CD4-positive, alpha-beta T cell (primary cell): ENCODE measurements around the gene UNC5B. TPM values are rescaled to one million over a fixed set of nuclear protein-coding genes. Genes with fewer than 3 reads are reported as not detected.
A peak's percentile ranks its signal among the peaks of the same experiment; 100 is the strongest.

Experiments
- ATAC-seq: fragments of 200-7000 bp; cut with Tn5 transposase; one replicate; pipeline ENCODE4 v1.10.0; 2022; ENCODE audit warnings: mild to moderate bottlenecking; ENCODE audit not compliant: poor library complexity
- CTCF ChIA-PET: fragments of 350-600 bp; sonication (Branson Sonifier 250); formaldehyde crosslinking; loops from one replicate; lab custom pipeline; 2021; ENCODE audit warnings: antibody characterized with exemption, inconsistent platforms; lab: Charles Lee
- POLR2A ChIA-PET: fragments of 350-600 bp; sonication (Branson Sonifier 250); formaldehyde crosslinking; loops from one replicate; lab custom pipeline; 2021; ENCODE audit warnings: antibody characterized with exemption, inconsistent platforms; lab: Charles Lee
- DNase-seq, 14 experiments: peaks; one replicate each; pipeline ENCODE4 v3.0.0-alpha.2; 2013 to 2020; ENCODE audit warnings: mixed read lengths in 2 of 14
- H3K27ac ChIP-seq, 2 donors: one replicate each; pipeline versions ENCODE4 v1.5.1 to v1.7.0; 2013; ENCODE audit warnings: low read length in 2 of 2, low read depth in 1 of 2, mild to moderate bottlenecking in 1 of 2
- H3K27me3 ChIP-seq, 2 experiments: 1 replicate in 1 of 2; 2 replicates in 1 of 2; pipeline versions ENCODE4 v1.6.1 to v1.7.0; 2013; ENCODE audit warnings: low read length in 2 of 2, control low read depth in 1 of 2, mild to moderate bottlenecking in 1 of 2, moderate library complexity in 1 of 2; ENCODE audit not compliant: insufficient read depth in 2 of 2, control insufficient read depth in 1 of 2
- H3K36me3 ChIP-seq: one replicate; pipeline ENCODE4 v1.6.1; 2013; ENCODE audit warnings: low read length, control low read depth; ENCODE audit not compliant: insufficient read depth
- H3K4me1 ChIP-seq: one replicate; pipeline ENCODE4 v1.6.1; 2013; ENCODE audit warnings: low read length, control low read depth; ENCODE audit not compliant: insufficient read depth
- H3K4me3 ChIP-seq: one replicate; pipeline ENCODE4 v1.5.1; 2013; ENCODE audit warnings: mild to moderate bottlenecking, low read length, moderate library complexity
- H3K9me3 ChIP-seq, 2 experiments: 1 replicate in 1 of 2; 2 replicates in 1 of 2; pipeline versions ENCODE4 v1.6.1 to v1.7.0; 2013; ENCODE audit warnings: low read length in 2 of 2, mild to moderate bottlenecking in 2 of 2, control low read depth in 1 of 2, moderate library complexity in 1 of 2; ENCODE audit not compliant: control insufficient read depth in 1 of 2, insufficient read depth in 1 of 2
- H3K27ac Mint-ChIP-seq: one replicate; pipeline ENCODE4 v1.8.0; 2020; ENCODE audit warnings: mixed read lengths
- H3K27me3 Mint-ChIP-seq: one replicate; pipeline ENCODE4 v1.8.0; 2021; ENCODE audit warnings: mixed read lengths
- H3K36me3 Mint-ChIP-seq: one replicate; pipeline ENCODE4 v1.8.0; 2021; ENCODE audit warnings: low read depth, mixed read lengths
- H3K4me1 Mint-ChIP-seq: one replicate; pipeline ENCODE4 v1.8.0; 2021; ENCODE audit warnings: low read depth, mixed read lengths
- H3K4me3 Mint-ChIP-seq: one replicate; pipeline ENCODE4 v1.8.0; 2020; ENCODE audit warnings: mild to moderate bottlenecking, mixed read lengths
- H3K9me3 Mint-ChIP-seq: one replicate; pipeline ENCODE4 v1.8.0; 2020; ENCODE audit warnings: mixed read lengths
- intact Hi-C, 2 experiments: fragments of 100-400 bp; cut with DNase I in 1 of 2; cut with micrococcal nuclease in 1 of 2; formaldehyde crosslinking; loops; one replicate each; pipeline versions ENCODE4 v1.15.1 to v1.9.0; 2023 to 2025; cut with DNase I, micrococcal nuclease
- total RNA-seq, 174 experiments: library from RNA in 2 of 174; stranded (reverse) in 2 of 174; gene quantifications; one replicate each; pipeline ENCODE4 v1.2.3 and lab custom pipeline; 2021 to 2026
- TF ChIP-seq, protein P1 (sequence below): fragments of 200-600 bp; IDR thresholded peaks from one replicate; pipeline ENCODE4 v1.8.0; 2022; ENCODE audit warnings: antibody characterized with exemption, mild to moderate bottlenecking

The UNC5B gene
- total RNA-seq, 2 experiments from 2014 or later = 0.03 TPM; not detected in 1

DNA sequence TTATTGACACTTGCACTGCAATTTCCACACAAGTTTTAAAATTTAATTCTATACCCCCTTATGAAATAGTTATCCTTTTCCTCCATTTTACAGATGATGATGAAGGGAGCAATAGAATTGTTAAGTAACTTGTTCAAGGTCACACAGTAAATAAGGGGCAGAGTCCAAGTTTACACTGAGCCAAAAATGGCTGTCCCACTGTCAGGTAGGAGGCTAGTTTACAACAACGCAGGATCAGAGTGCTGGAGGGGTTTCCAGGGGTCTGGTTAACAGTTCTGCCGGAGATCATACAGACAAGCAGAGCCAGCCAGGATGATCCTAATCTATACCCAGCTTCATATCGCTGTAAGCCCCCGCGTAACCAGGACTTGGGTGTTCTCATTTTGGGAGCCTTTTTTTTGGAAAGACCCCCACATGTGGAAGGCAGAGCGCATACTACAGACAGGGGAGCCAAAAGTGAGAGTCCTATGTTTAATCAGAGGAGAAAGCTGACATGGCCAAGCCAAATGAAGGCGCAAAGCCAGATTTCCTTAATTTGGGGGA is 524 bp upstream of the UNC5B start:
- H3K4me3 ChIP-seq = no peak overlapping the region
- POLR2A ChIA-PET = no interaction called here
- no peak for ATAC-seq

DNA sequence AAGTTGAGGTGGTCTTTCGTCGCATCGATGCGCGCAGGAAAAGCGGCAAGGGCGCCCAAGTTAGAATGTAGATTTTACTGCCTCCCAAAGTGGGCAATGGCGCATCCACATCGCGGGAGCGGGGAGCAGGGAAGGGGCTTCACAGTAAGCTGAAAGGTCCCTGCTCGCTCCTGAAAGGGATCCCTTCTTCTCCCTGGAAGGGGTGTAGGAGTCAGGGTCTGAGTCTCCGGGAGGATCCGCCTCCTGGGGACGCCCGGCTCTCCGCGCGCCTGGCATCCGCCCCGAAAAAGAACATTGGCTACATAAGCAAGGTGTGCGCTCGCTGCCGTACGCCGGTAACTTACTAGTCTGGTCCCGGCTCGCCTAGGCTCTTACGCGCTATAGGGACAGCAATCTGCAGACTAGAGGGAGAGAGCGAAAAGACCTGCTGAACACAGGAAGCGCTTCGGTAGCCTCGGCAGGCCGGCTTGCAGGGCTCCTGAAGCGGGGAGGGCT is 804 bp downstream of the UNC5B start:
- no peak overlapping the region for H3K27ac ChIP-seq
- H3K4me1 ChIP-seq = peaks cover 27% of the 10 kb centered on the region
- H3K9me3 ChIP-seq = peaks cover 0 to 12% of the 10 kb centered on the region in 2 experiments
- H3K36me3 Mint-ChIP-seq = no peaks in the 10 kb centered on the region
- peaks cover 74% of the 10 kb centered on the region for H3K27me3 Mint-ChIP-seq
- H3K27me3 ChIP-seq = peaks cover 68 to 74% of the 10 kb centered on the region in 2 experiments
- H3K4me3 Mint-ChIP-seq = peak overlapping the region; percentile 85
- DNase-seq = peak in 6 of 14 experiments; percentile 4 to 47 (median 16)
- ATAC-seq = peak; percentile 33
- intact Hi-C loops = no loop called here
- ChIA-PET CTCF (no interaction called here), POLR2A (no interaction called here)
- H3K27ac Mint-ChIP-seq = no peak overlapping the region
- H3K9me3 Mint-ChIP-seq = no peaks in the 10 kb centered on the region
- no peaks in the 10 kb centered on the region for H3K36me3 ChIP-seq
- H3K4me3 ChIP-seq = peak overlapping the region; percentile 38
- peaks cover 10% of the 10 kb centered on the region for H3K4me1 Mint-ChIP-seq
- TF ChIP-seq, protein P1, sequence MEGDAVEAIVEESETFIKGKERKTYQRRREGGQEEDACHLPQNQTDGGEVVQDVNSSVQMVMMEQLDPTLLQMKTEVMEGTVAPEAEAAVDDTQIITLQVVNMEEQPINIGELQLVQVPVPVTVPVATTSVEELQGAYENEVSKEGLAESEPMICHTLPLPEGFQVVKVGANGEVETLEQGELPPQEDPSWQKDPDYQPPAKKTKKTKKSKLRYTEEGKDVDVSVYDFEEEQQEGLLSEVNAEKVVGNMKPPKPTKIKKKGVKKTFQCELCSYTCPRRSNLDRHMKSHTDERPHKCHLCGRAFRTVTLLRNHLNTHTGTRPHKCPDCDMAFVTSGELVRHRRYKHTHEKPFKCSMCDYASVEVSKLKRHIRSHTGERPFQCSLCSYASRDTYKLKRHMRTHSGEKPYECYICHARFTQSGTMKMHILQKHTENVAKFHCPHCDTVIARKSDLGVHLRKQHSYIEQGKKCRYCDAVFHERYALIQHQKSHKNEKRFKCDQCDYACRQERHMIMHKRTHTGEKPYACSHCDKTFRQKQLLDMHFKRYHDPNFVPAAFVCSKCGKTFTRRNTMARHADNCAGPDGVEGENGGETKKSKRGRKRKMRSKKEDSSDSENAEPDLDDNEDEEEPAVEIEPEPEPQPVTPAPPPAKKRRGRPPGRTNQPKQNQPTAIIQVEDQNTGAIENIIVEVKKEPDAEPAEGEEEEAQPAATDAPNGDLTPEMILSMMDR = no peak

More for the DNA sequence above, 524 bp upstream of the UNC5B start:
- intact Hi-C loops = no loop called here
- peaks cover 0 to 12% of the 10 kb centered on the region in 2 experiments for H3K9me3 ChIP-seq
- H3K27me3 ChIP-seq = peaks cover 67 to 72% of the 10 kb centered on the region in 2 experiments
- no peaks in the 10 kb centered on the region for H3K9me3 Mint-ChIP-seq
- no peaks in the 10 kb centered on the region for H3K36me3 Mint-ChIP-seq
- TF ChIP-seq, protein P1 = no peak
- no peaks in the 10 kb centered on the region for H3K36me3 ChIP-seq
- peaks cover 78% of the 10 kb centered on the region for H3K27me3 Mint-ChIP-seq
- H3K27ac Mint-ChIP-seq = no peak overlapping the region
- peak overlapping the region; percentile 73 for H3K4me3 Mint-ChIP-seq
- no peak overlapping the region for H3K27ac ChIP-seq
- CTCF ChIA-PET = no interaction called here
- peaks cover 10% of the 10 kb centered on the region for H3K4me1 Mint-ChIP-seq
- DNase-seq = no peak
- H3K4me1 ChIP-seq = peaks cover 21% of the 10 kb centered on the region

DNA sequence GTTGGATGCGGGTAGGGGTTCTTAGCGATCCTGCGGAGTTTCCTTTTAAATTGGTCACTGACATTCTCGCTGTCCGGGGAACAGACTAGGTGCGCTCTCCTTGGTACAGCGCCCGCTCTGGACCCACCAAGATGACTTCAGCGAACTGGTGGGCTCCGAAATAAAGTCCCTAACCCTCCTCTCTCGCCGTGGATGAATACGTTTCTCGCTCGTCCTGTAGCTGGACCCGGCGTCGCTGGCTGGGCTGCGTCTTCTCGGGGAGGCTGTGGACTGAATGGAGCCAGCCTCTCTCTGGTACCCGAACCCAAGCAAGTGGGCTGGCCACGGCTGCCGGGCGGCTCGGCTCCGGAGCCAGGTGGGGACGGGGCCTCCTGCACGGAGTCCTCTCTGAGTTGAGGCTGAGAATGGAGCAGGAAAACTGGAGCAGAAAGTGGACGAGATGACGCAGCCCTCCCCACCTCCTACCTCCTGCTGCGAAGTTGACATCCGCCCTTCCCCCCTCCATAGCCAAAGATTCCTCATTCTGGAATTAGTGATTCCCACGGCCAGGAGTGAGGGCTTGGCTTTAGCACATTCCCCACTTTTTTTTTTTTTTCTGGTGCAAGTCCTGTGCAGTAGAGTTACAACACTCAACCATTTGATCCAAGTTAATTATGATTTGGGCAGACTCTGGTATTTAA is 1.5 kb downstream of the UNC5B start:
- H3K27me3 ChIP-seq = peaks cover 74 to 75% of the 10 kb centered on the region in 2 experiments
- peaks cover 0 to 10% of the 10 kb centered on the region in 2 experiments for H3K9me3 ChIP-seq
- no peaks in the 10 kb centered on the region for H3K36me3 ChIP-seq
- DNase-seq (no peak), ATAC-seq (no peak)
- no peaks in the 10 kb centered on the region for H3K36me3 Mint-ChIP-seq
- TF ChIP-seq, protein P1 = no peak
- no peaks in the 10 kb centered on the region for H3K9me3 Mint-ChIP-seq
- CTCF ChIA-PET = no interaction called here
- peak overlapping the region; percentile 36 for H3K4me3 Mint-ChIP-seq
- peaks cover 71% of the 10 kb centered on the region for H3K27me3 Mint-ChIP-seq
- H3K4me3 ChIP-seq = no peak overlapping the region
- no peak overlapping the region for H3K27ac ChIP-seq
- peaks cover 25% of the 10 kb centered on the region for H3K4me1 ChIP-seq
- H3K4me1 Mint-ChIP-seq = peaks cover 10% of the 10 kb centered on the region
- H3K27ac Mint-ChIP-seq = no peak overlapping the region
- intact Hi-C loops = no loop called here
- POLR2A ChIA-PET = no interaction called here
